GM20000 (cell line): ENCODE measurements around the gene NPAS4.
"Not testable (repeated sequence)": the region's sequence is repeated elsewhere in the genome, so short reads cannot be mapped to it uniquely, and the experiment has no call there.

ENCODE experiments used
- DNase-seq: peaks from one replicate; pipeline ENCODE4 v3.0.0; 2012; ENCODE audit warnings: low spot score
- CTCF ChIP-seq: IDR thresholded peaks from 2 replicates; pipeline ENCODE4 v1.5.1; 2012; ENCODE audit warnings: mild to moderate bottlenecking, control low read depth; ENCODE audit errors: extremely low read depth, missing control alignments

Gene NPAS4

GRCh38 chr11:66420671-66421476, at the start of gene NPAS4:
Gene NPAS4 (plus strand): TSS chr11:66421035. CDS start chr11:66421180, 145 bp downstream.
- no peak for DNase-seq
- TF ChIP-seq CTCF = no peak

- peak; percentile 91 for DNase-seq
- no peak for TF ChIP-seq CTCF
Observed at GRCh38 chr11:66371627-66372415, 49.0 kb upstream of the NPAS4 start, which contains the start of gene SLC29A2. Gene SLC29A2 (minus strand): TSS chr11:66371760. CDS start chr11:66371591, 169 bp downstream.

GRCh38 chr11:66373265-66373664, 47.6 kb upstream of the NPAS4 start:
- TF ChIP-seq CTCF = no peak
- no peak for DNase-seq

GRCh38 chr11:66373690-66374287, 47.0 kb upstream of the NPAS4 start:
- not testable (repeated sequence) for DNase-seq

- DNase-seq = not testable (repeated sequence)
Observed at GRCh38 chr11:66380264-66380663, 40.6 kb upstream of the NPAS4 start.

- DNase-seq = not testable (repeated sequence)
Observed at GRCh38 chr11:66384316-66384715, 36.5 kb upstream of the NPAS4 start.

- DNase-seq = peak; percentile 72
- peak; percentile 94 for TF ChIP-seq CTCF
Observed at GRCh38 chr11:66386171-66387069, 34.4 kb upstream of the NPAS4 start.

GRCh38 chr11:66388780-66389386, 32.0 kb upstream of the NPAS4 start:
- DNase-seq = peak; percentile 73
- TF ChIP-seq CTCF = peak; percentile 69
